ENCODE results near the gene PPFIA3.

The PPFIA3 gene

GRCh38 chr19:49119411-49120324 lies at the start of gene PPFIA3:
Gene PPFIA3, plus strand, starts transcription at chr19:49119544. Its CDS starts 8,330 bp downstream, at chr19:49127874.
- DNase-seq: no peak

- no peak for DNase-seq
Measured at GRCh38 chr19:49070416-49070815, 48.9 kb upstream of the PPFIA3 start.

- DNase-seq: no peak
Measured at GRCh38 chr19:49071860-49072547, 47.3 kb upstream of the PPFIA3 start.

GRCh38 chr19:49073514-49074378 lies 45.6 kb upstream of the PPFIA3 start:
- peak; percentile 65 for DNase-seq

- peak; percentile 51 for DNase-seq
Measured at GRCh38 chr19:49074869-49075268, 44.5 kb upstream of the PPFIA3 start.

GRCh38 chr19:49080392-49080791 lies 39.0 kb upstream of the PPFIA3 start:
- DNase-seq: no peak

GRCh38 chr19:49081273-49081672 lies 38.1 kb upstream of the PPFIA3 start:
- no peak for DNase-seq

GRCh38 chr19:49084206-49085019 lies 34.9 kb upstream of the PPFIA3 start:
- no peak for DNase-seq

- peak; percentile 100 for DNase-seq
Measured at GRCh38 chr19:49085020-49085867, 34.1 kb upstream of the PPFIA3 start, which contains the start of gene SNRNP70. Gene SNRNP70, plus strand, starts transcription at chr19:49085451. Its CDS starts 964 bp downstream, at chr19:49086415.

- DNase-seq: no peak
Measured at GRCh38 chr19:49085868-49086232, 33.5 kb upstream of the PPFIA3 start.

- no peak for DNase-seq
Measured at GRCh38 chr19:49086296-49086695, 33.0 kb upstream of the PPFIA3 start.

GRCh38 chr19:49091391-49092038 lies 27.8 kb upstream of the PPFIA3 start:
- DNase-seq: no peak

- DNase-seq: no peak
Measured at GRCh38 chr19:49092686-49093085, 26.7 kb upstream of the PPFIA3 start.

GRCh38 chr19:49094505-49095482 lies 24.6 kb upstream of the PPFIA3 start:
- no peak for DNase-seq

- DNase-seq: peak; percentile 87
Measured at GRCh38 chr19:49097453-49098288, 21.7 kb upstream of the PPFIA3 start.

- DNase-seq: no peak
Measured at GRCh38 chr19:49098795-49099194, 20.5 kb upstream of the PPFIA3 start.

- DNase-seq: no peak
Measured at GRCh38 chr19:49101160-49101559, 18.2 kb upstream of the PPFIA3 start.

- no peak for DNase-seq
Measured at GRCh38 chr19:49102303-49102702, 17.0 kb upstream of the PPFIA3 start.

All from hematopoietic multipotent progenitor cell treated with erythropoietin and hydrocortisone succinate and interleukin-3 and kit ligand, for 4 days (in vitro differentiated cells).